NCI-H748 (cell line): Measurements from ENCODE around the gene PHC2.

Source experiments
- DNase-seq: peaks from one replicate; lab custom pipeline; 2025; ENCODE audit not compliant: unreplicated experiment; lab: John Stamatoyannopoulos, UW

PHC2 gene

GRCh38 chr1:33336580-33336979 lies 94.3 kb downstream of the PHC2 start:
- DNase-seq: no peak

GRCh38 chr1:33335020-33335419 lies 95.9 kb downstream of the PHC2 start:
- no peak for DNase-seq

- DNase-seq: no peak
Measured at GRCh38 chr1:33334081-33334552, 96.8 kb downstream of the PHC2 start.

DNA sequence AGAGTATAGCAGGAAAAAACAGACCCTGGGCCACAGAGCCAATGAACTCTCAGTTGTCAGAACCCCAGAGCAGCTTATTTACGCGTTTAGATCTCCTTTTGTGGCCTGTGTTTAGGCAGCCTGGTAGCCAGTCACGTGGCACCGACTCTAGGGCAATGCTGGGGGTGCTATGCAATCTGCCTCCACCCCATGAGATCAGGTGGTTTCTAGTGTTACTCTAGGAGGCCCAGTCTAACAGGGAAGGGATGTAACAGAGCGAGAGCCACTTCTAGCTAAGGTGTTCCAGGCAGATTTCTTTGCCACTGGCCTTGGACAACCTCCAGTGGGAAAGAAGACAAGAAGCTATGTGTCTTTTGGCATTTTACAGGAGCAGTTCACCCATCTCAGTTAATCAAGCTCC lies 98.0 kb downstream of the PHC2 start:
- no peak for DNase-seq

GRCh38 chr1:33332357-33332789 lies 98.5 kb downstream of the PHC2 start:
- no peak for DNase-seq

GRCh38 chr1:33331444-33332356 lies 99.2 kb downstream of the PHC2 start:
- no peak for DNase-seq

GRCh38 chr1:33330906-33331305 lies 100.0 kb downstream of the PHC2 start:
- DNase-seq: no peak

DNA sequence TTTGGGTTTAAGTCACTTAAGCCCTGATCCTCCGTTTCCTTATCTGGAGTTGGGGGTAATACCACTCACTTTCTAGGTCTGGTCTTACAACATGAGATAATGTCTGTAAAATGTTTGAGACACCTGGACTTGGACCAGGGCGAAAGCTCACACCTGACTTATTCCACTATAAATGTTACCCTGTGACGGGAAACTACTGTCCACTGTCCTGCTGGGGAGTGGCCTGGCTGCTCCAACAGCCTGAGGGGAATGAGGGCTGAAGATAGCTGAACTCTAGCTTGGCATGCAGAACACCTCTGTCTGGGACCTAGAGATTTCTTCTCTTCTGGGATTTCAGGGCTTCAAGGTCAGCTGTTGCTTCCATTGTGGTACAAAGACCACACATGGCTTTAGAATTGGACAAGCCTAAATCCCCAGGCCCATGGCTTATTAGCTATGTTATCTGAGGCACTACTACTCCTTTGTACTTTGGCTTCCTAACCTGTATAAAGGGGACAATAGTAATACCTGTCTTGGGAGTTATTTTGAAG lies 100.5 kb downstream of the PHC2 start:
- DNase-seq: no peak

- DNase-seq: no peak
Measured at GRCh38 chr1:33329600-33330305, 101.1 kb downstream of the PHC2 start.

DNA sequence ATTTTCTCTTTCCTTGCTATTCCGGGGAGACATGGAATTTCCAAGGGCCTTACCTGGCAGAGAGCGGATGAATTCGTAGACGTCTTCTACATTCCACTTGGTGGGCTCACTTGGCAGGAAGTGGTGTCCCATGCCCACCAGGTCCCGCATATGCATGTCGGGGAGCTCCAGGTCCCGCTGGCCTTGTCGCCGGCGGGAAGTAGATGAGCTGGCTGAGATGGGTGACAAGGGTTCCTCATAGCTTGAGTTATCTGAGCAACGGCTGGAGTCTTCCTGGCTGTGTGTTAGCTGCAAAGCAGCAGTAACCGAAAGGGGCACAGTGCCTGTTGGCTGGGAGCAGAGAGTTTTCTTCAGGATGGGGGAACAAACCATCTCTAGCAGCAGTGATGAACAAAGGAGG lies 102.1 kb downstream of the PHC2 start:
- DNase-seq: no peak

- DNase-seq: no peak
Measured at GRCh38 chr1:33327587-33328325, 103.1 kb downstream of the PHC2 start.

GRCh38 chr1:33326785-33327184 lies 104.1 kb downstream of the PHC2 start:
- no peak for DNase-seq

DNA sequence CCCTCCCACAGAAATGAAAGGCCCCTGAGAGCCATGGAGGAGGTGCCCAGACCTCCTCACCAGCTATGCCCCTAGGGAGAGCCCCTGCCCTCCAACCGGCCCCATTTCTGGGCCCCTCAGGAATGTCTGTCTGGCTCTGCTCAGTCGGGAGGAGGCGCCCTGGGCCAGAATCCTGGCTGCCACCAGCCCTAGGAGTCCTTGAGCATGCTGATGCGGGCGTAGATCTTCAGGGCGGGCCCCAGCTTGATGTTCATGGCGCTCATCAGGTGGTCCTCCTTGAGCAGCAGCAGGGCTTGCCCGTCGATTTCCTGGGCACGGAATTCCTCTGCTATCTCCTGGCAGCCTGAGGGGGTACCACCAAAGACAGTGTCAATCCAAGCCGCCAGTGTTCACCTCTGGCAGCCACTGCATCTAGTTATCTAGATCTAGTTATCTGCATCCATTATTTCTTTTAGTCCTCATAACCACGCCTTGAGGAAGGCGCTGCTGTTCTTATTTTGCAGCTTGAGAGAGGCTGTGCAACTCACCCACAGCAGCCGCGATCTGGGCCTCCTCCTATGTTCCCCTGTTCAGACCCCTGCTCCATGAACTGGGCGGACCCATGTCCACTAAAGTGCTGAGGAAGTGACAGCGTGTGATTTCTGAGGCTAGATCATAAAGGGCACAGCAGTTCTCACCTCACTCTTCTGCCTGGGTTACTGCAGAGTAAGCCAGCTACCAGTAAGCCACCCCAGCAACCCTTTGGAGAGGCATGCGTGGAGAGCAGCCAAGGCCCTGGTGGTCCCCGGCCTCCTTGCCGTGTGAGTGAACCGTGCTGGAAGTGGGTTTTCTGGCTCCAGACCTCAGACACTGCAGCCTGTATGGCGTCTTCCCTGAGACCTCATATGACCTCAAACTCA lies 106.0 kb downstream of the PHC2 start:
- DNase-seq: no peak

GRCh38 chr1:33323663-33324477 lies 107.0 kb downstream of the PHC2 start:
- no peak for DNase-seq

DNA sequence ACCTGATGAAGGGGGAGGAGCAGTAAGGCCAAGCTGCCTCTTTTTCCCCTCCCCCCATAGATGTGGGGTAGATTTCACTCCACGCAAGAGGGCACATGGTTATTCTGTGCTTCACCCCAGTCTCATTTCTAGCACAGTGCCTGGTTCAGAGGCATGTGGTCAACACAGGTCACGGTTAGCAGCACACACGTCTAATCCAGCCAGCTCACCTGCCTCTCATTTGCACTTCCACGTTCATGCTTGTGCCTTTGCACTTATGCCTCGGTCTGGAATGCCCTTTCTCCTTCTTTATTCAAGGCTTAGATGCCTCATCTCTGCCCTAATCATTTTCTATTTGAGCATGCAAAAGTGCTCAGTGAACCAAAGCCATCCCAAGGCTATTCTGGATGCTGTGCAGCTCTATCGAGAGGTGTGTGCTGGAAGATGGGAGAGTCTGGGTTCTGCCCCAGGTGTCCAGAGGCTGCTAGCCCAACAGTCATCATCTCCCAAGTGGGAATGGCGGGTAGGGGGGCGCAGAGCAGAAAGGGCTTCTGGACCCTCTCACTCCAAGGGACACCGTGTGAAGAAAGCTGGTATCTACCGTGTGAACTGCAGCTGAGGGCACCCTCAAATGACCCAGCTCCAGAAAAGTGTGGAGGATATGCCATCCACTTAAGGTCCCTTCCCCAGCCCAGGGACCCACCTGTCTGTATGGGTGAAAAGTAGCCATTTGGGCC lies 107.9 kb downstream of the PHC2 start:
- no peak for DNase-seq

- no peak for DNase-seq
Measured at GRCh38 chr1:33322109-33322508, 108.8 kb downstream of the PHC2 start.

GRCh38 chr1:33321178-33321577 lies 109.7 kb downstream of the PHC2 start:
- no peak for DNase-seq

- DNase-seq: no peak
Measured at GRCh38 chr1:33320619-33321165, 110.2 kb downstream of the PHC2 start, which contains the start of gene A3GALT2. TSS of gene A3GALT2 (minus strand) at chr1:33321098. CDS start at chr1:33321098, 0 bp downstream.
